Measurements from ENCODE around the gene TBC1D10B. TPM values are rescaled to one million over a fixed set of nuclear protein-coding genes. Genes with fewer than 3 reads are reported as not detected.

The TBC1D10B gene
- total and polyA plus RNA-seq, 2 donors (not counting 1 experiment from before 2014, with no cell fraction given), result 23.5 to 58.0 TPM

DNA sequence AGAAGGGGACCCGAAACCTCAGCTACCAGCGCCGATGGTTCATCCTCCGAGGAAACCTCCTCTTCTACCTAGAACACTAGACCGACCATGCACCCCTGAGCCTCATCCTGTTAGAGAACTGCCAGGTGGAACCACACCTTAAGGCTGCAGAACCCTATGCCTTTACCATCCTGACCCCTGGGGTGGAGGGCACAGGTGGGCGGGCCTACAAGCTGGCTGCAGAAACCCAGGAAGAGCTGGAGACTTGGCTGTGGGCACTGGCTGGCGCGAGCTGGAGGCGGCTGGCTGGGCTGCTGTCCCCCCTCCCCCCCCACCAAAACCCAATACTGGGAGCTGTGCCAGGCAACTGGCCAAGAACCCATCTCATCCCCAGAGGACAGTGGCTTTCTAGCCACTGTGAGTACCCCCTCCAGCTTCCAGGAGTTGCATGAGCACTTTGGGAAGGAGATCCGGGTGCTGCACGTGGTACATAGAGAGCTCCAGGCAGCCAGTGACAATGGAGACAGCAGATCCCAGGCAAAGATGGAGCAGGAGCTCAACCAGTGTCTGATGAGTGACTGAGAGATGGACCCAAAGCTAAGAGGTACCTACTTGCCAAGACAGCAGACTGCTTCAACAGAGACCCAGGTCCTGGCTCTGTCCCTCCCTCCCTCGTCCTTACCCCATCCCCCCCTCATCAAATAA, 13.8 kb downstream of the TBC1D10B start:
- Mint-ChIP-seq H3K4me1 (peaks cover 30% of the 10 kb centered on the region), H3K4me3 (peak overlapping the region; percentile 92), H3K27ac (peak overlapping the region; percentile 95), H3K9me3 (ENCODE audit: insufficient read depth) (no peaks in the 10 kb centered on the region), H3K27me3 (no peaks in the 10 kb centered on the region)
- no peak overlapping the region for H3K4me3 ChIP-seq (ENCODE audit: control extremely low read depth in 1 of 5, extremely low read depth in 1 of 5, insufficient read depth in 1 of 5, low read depth in 2 of 5, low read length in 4 of 5)
- ChIA-PET POLR2A (interaction anchor here (0.6 to 2.8 kb wide), 3 partner anchors 12 to 33 kb away, joined by 4 to 7 read pairs (median 6); partner anchors contain the start of gene TBC1D10B), CTCF (interaction anchor here (1.1 to 1.6 kb wide), 3 partner anchors 12 to 53 kb away, joined by 3 to 4 read pairs (median 4); partner anchors contain the start of gene TBC1D10B)
- no peak overlapping the region for H2AFZ ChIP-seq (ENCODE audit: insufficient read depth, low read depth, low read length, poor library complexity, severe bottlenecking)
- 87% methylated on average over 11 of the region's 12 CpGs for WGBS (ENCODE audit: insufficient coverage)
- no peaks in the 10 kb centered on the region for H3K9me3 ChIP-seq (ENCODE audit: control extremely low read depth in 1 of 3, control insufficient read depth in 2 of 3, insufficient read depth in 1 of 3, low read length in 2 of 3)
- TF ChIP-seq EZH2 (IDR thresholded peaks at IDR 0.05; ENCODE audit: borderline replicate concordance, insufficient read depth, low read depth, low read length, poor library complexity, severe bottlenecking), result no peak
- TF ChIP-seq, protein P1, sequence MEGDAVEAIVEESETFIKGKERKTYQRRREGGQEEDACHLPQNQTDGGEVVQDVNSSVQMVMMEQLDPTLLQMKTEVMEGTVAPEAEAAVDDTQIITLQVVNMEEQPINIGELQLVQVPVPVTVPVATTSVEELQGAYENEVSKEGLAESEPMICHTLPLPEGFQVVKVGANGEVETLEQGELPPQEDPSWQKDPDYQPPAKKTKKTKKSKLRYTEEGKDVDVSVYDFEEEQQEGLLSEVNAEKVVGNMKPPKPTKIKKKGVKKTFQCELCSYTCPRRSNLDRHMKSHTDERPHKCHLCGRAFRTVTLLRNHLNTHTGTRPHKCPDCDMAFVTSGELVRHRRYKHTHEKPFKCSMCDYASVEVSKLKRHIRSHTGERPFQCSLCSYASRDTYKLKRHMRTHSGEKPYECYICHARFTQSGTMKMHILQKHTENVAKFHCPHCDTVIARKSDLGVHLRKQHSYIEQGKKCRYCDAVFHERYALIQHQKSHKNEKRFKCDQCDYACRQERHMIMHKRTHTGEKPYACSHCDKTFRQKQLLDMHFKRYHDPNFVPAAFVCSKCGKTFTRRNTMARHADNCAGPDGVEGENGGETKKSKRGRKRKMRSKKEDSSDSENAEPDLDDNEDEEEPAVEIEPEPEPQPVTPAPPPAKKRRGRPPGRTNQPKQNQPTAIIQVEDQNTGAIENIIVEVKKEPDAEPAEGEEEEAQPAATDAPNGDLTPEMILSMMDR (IDR thresholded peaks at IDR 0.05), result no peak
- peak overlapping the region; percentile 84 to 94 for H3K27ac ChIP-seq (ENCODE audit: low read length in 2 of 2)
- H3K36me3 ChIP-seq (replicated peaks in 1 of 2; ENCODE audit: control extremely low read depth in 1 of 2, control insufficient read depth in 1 of 2, extremely low read depth in 1 of 2, insufficient read depth in 2 of 2, low read length in 1 of 2), result peaks cover 0 to 45% of the 10 kb centered on the region in 2 experiments
- peaks cover 15 to 26% of the 10 kb centered on the region in 2 donors for H3K4me1 ChIP-seq (ENCODE audit: control insufficient read depth in 2 of 2, insufficient read depth in 2 of 2, low read length in 2 of 2)
- no peaks in the 10 kb centered on the region for H3K27me3 ChIP-seq (replicated peaks in 1 of 4; ENCODE audit: control extremely low read depth in 1 of 4, control insufficient read depth in 3 of 4, insufficient read depth in 4 of 4, low read length in 3 of 4)
- intact Hi-C loops (cut with micrococcal nuclease), result no loop called here
- H3K9ac ChIP-seq (ENCODE audit: low read length), result no peak overlapping the region
- H3K79me2 ChIP-seq (ENCODE audit: control insufficient read depth, insufficient read depth, low read length), result peaks cover 44% of the 10 kb centered on the region
- ATAC-seq (ENCODE audit: low read depth) (no peak), DNase-seq (peak; percentile 22)
- peak overlapping the region; percentile 93 for H3K4me2 ChIP-seq (replicated peaks; ENCODE audit: low read depth, low read length, poor library complexity, severe bottlenecking)
- H4K20me1 ChIP-seq (ENCODE audit: control insufficient read depth, insufficient read depth, low read length, poor library complexity, severe bottlenecking), result peaks cover 12% of the 10 kb centered on the region

DNA sequence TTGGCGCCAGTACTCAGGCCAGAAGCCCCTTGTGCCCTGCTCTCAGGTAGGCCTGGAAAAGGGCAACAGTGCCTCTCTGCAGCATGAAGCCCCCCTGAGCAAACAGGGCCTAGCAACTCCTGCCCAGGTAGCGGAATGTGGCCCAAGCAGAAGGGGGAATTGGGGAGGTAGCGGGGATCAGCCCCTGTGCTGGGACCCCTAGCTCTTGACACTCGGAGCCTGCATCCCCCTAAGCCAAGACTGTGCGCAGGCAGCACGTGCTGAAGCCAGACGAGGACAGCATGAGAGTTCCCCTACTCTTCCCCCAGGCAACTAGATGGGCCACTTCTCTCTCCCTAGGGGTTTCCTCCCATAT, 14.4 kb downstream of the TBC1D10B start:
- intact Hi-C loops (cut with micrococcal nuclease), result loop anchor here (1.0 kb wide), 4 partner anchors 14 to 39 kb away; partner anchors contain the start of genes TBC1D10B and ZNF48
- peaks cover 44% of the 10 kb centered on the region for H3K79me2 ChIP-seq (ENCODE audit: control insufficient read depth, insufficient read depth, low read length)
- H3K4me2 ChIP-seq (replicated peaks; ENCODE audit: low read depth, low read length, poor library complexity, severe bottlenecking), result peak overlapping the region; percentile 93
- ATAC-seq (ENCODE audit: low read depth) (no peak), DNase-seq (no peak)
- H3K9ac ChIP-seq (ENCODE audit: low read length), result peak overlapping the region; percentile 92
- no peaks in the 10 kb centered on the region for H3K27me3 ChIP-seq (replicated peaks in 1 of 4; ENCODE audit: control extremely low read depth in 1 of 4, control insufficient read depth in 3 of 4, insufficient read depth in 4 of 4, low read length in 3 of 4)
- H3K27ac ChIP-seq (ENCODE audit: low read length in 2 of 2), result peak overlapping the region; percentile 84 to 94
- H2AFZ ChIP-seq (ENCODE audit: insufficient read depth, low read depth, low read length, poor library complexity, severe bottlenecking), result peak overlapping the region; percentile 94
- peaks cover 15 to 28% of the 10 kb centered on the region in 2 donors for H3K4me1 ChIP-seq (ENCODE audit: control insufficient read depth in 2 of 2, insufficient read depth in 2 of 2, low read length in 2 of 2)
- no peak for TF ChIP-seq EZH2 (IDR thresholded peaks at IDR 0.05; ENCODE audit: borderline replicate concordance, insufficient read depth, low read depth, low read length, poor library complexity, severe bottlenecking)
- TF ChIP-seq, protein P1 (IDR thresholded peaks at IDR 0.05), result no peak
- 56% methylated on average over 7 of the region's 7 CpGs for WGBS (ENCODE audit: insufficient coverage)
- Mint-ChIP-seq H3K27ac (peak overlapping the region; percentile 95), H3K9me3 (ENCODE audit: insufficient read depth) (no peaks in the 10 kb centered on the region), H3K4me3 (peak overlapping the region; percentile 92), H3K4me1 (peaks cover 36% of the 10 kb centered on the region), H3K27me3 (no peaks in the 10 kb centered on the region)
- CTCF ChIA-PET, result interaction anchor here (1.1 to 1.6 kb wide), 3 partner anchors 13 to 53 kb away, joined by 3 to 4 read pairs (median 4); partner anchors contain the start of gene TBC1D10B
- H3K9me3 ChIP-seq (ENCODE audit: control extremely low read depth in 1 of 3, control insufficient read depth in 2 of 3, insufficient read depth in 1 of 3, low read length in 2 of 3), result no peaks in the 10 kb centered on the region
- H4K20me1 ChIP-seq (ENCODE audit: control insufficient read depth, insufficient read depth, low read length, poor library complexity, severe bottlenecking), result peaks cover 12% of the 10 kb centered on the region
- H3K36me3 ChIP-seq (replicated peaks in 1 of 2; ENCODE audit: control extremely low read depth in 1 of 2, control insufficient read depth in 1 of 2, extremely low read depth in 1 of 2, insufficient read depth in 2 of 2, low read length in 1 of 2), result peaks cover 0 to 49% of the 10 kb centered on the region in 2 experiments
- H3K4me3 ChIP-seq (ENCODE audit: control extremely low read depth in 1 of 5, extremely low read depth in 1 of 5, insufficient read depth in 1 of 5, low read depth in 2 of 5, low read length in 4 of 5), result peak overlapping the region; percentile 82 to 99 (median 92)
- POLR2A ChIA-PET, result interaction anchor here (1.2 to 2.8 kb wide), 4 partner anchors 13 to 62 kb away, joined by 3 to 7 read pairs (median 4); partner anchors contain the start of gene TBC1D10B
